Tibial nerve (tissue), 4 donors: ENCODE results near the gene GJA10. TPM values are rescaled to one million over a fixed set of nuclear protein-coding genes. Genes with fewer than 3 reads are reported as not detected.
"Not testable (repeated sequence)": the region's sequence is repeated elsewhere in the genome, so short reads cannot be mapped to it uniquely, and the experiment has no call there.

Experiments
- DNase-seq, 2 donors: peaks; one replicate each; pipeline ENCODE4 v3.0.0-alpha.2; 2019; ENCODE audit warnings: low spot score in 2 of 2
- H3K27ac ChIP-seq, 4 donors: fragments of 200-600 bp; sonication (generic) in 3 of 4; one replicate each; pipeline ENCODE4 v1.5.1; 2017 to 2019; ENCODE audit warnings: mild to moderate bottlenecking in 1 of 4
- H3K27me3 ChIP-seq, 2 donors: fragments of 200-600 bp; sonication (generic) in 1 of 2; one replicate each; pipeline versions ENCODE4 v1.5.1 to v1.6.0; 2017 to 2019
- H3K36me3 ChIP-seq, 3 donors: fragments of 200-600 bp; sonication (generic); one replicate each; pipeline ENCODE4 v1.5.1; 2018 to 2019
- H3K4me1 ChIP-seq, 4 donors: fragments of 200-600 bp; sonication (generic) in 3 of 4; one replicate each; pipeline ENCODE4 v1.5.1; 2017 to 2019
- H3K4me3 ChIP-seq, 4 donors: fragments of 200-600 bp; sonication (generic) in 3 of 4; one replicate each; pipeline ENCODE4 v1.5.1; 2017 to 2019; ENCODE audit warnings: mild to moderate bottlenecking in 1 of 4, moderate library complexity in 1 of 4
- H3K9me3 ChIP-seq, 4 donors: fragments of 200-600 bp; sonication (generic) in 3 of 4; one replicate each; pipeline ENCODE4 v1.5.1; 2017 to 2019
- CTCF ChIP-seq, 5 experiments: fragments of 200-600 bp in 3 of 5; fragments of 450-650 bp in 2 of 5; sonication (generic) in 3 of 5; IDR thresholded peaks; one replicate each; pipeline ENCODE4 v1.5.1; 2016 to 2019; ENCODE audit warnings: antibody characterized with exemption in 5 of 5, mild to moderate bottlenecking in 3 of 5, moderate library complexity in 2 of 5
- EP300 ChIP-seq, 2 donors: sonication (generic); formaldehyde crosslinking; IDR thresholded peaks; one replicate each; pipeline ENCODE4 v1.6.1; 2017; ENCODE audit warnings: antibody characterized with exemption in 2 of 2, mild to moderate bottlenecking in 1 of 2
- POLR2A ChIP-seq, 2 donors: fragments of 450-650 bp; IDR thresholded peaks; one replicate each; pipeline ENCODE4 v1.6.1; 2017; ENCODE audit warnings: antibody characterized with exemption in 2 of 2, mild to moderate bottlenecking in 2 of 2, moderate library complexity in 2 of 2
- WGBS, 2 donors: methylation state at CpG; one replicate each; pipeline ENCODE4 v1.1.5; 2018; 5-methylcytosine and 5-hydroxymethylcytosine counted together
- total RNA-seq, 4 donors: library from RNA; depleted of rRNA; stranded (reverse); fragments of >200 nt; gene quantifications; one replicate each; pipeline ENCODE4 v1.1.0, GENCODE V29; 2016

Gene GJA10
- total RNA-seq, 4 donors from 2014 or later, result not detected

DNA sequence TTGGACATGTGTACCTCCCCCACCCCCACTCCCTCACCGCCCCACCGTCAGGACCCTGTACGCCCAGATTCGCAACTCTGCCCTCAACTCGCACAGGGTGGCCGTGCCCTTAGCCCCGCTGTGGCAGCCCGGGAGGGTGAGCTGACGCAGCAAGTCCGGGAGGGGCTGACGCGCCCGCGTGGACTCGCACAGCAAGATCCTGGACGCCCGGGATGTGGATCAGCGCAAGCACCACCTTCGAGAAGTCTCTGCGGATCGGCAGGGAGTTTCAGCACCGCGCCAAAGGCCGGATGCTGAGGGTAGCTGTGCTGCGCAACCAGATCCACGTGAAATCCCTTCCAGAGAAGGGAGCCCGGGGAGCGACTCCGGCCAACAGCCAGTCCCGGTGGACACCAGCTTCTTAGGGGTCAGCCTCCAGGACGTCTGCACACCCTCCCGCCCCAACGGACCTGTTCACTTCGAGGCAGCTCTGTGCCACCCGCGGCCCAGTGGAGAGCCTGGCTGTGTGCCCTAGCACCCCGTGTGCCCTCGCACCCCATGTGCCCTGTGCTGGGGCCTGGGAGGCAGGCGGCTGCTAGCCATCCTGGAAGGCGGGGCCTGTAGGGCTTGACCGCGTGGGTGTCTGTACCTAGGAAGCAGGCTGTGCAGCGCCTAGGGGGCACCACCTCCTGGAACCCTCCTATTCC, 6.7 kb upstream of the GJA10 start:
- Histone ChIP-seq H3K9me3 (peaks cover 0 to 6% (median 0%) of the 10 kb centered on the region in 4 donors), H3K27me3 (peaks cover 0 to 36% of the 10 kb centered on the region in 2 donors), H3K27ac (no peak overlapping the region), H3K4me1 (no peaks in the 10 kb centered on the region), H3K36me3 (no peaks in the 10 kb centered on the region), H3K4me3 (no peak overlapping the region)
- TF ChIP-seq POLR2A (IDR thresholded peaks at IDR 0.05), result no peak
- TF ChIP-seq EP300 (IDR thresholded peaks at IDR 0.05), result no peak
- no peak for TF ChIP-seq CTCF (IDR thresholded peaks at IDR 0.05)
- DNase-seq, result no peak
- 32 to 40% methylated on average over 24 to 39 of the region's 43 CpGs for WGBS, 2 donors

DNA sequence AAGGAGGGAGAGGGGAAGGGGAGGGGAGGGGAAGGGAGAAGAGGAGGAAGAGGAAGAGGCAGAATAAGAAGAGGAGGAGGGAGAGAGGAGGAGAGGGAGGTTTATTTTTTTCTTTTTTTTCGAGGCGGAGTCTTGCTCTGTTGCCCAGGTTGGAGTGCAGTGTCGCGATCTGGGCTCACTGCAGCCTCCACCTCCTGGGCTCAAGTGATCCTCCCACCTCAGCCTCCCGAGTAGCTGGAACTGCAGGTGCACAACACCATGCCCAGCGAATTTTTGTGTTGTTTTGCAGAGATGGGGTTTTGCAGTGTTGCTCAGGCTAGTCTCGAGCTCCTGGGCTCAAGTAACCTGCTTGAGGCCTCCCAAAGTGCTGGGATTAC, 6.1 kb upstream of the GJA10 start:
- Histone ChIP-seq H3K4me3 (no peak overlapping the region), H3K4me1 (no peaks in the 10 kb centered on the region), H3K27me3 (peaks cover 0 to 41% of the 10 kb centered on the region in 2 donors), H3K9me3 (peaks cover 0 to 6% (median 0%) of the 10 kb centered on the region in 4 donors), H3K27ac (no peak overlapping the region), H3K36me3 (no peaks in the 10 kb centered on the region)
- whole genome bisulfite sequencing, 2 donors, result 87 to 92% methylated on average over 7 of the region's 7 CpGs
- DNase-seq, result no peak
- no peak for TF ChIP-seq CTCF (IDR thresholded peaks at IDR 0.05)

GRCh38 chr6:89888871-89889270, 5.4 kb upstream of the GJA10 start:
- Histone ChIP-seq H3K9me3 (peaks cover 0 to 6% (median 0%) of the 10 kb centered on the region in 4 donors), H3K27ac (no peak overlapping the region), H3K4me3 (no peak overlapping the region), H3K27me3 (peaks cover 0 to 47% of the 10 kb centered on the region in 2 donors), H3K4me1 (no peaks in the 10 kb centered on the region), H3K36me3 (no peaks in the 10 kb centered on the region)
- no peak for DNase-seq
- no peak for TF ChIP-seq POLR2A (IDR thresholded peaks at IDR 0.05)
- no peak for TF ChIP-seq EP300 (IDR thresholded peaks at IDR 0.05)
- no peak for TF ChIP-seq CTCF (IDR thresholded peaks at IDR 0.05)
- 69 to 80% methylated on average over 3 of the region's 3 CpGs for WGBS, 2 donors

- H3K9me3 ChIP-seq, H3K36me3 ChIP-seq, DNase-seq, H3K27ac ChIP-seq, H3K4me1 ChIP-seq, H3K4me3 ChIP-seq: not testable (repeated sequence)
- peaks cover 0 to 52% of the 10 kb centered on the region in 2 donors for H3K27me3 ChIP-seq
- 5 to 8% methylated on average over 11 of the region's 11 CpGs for WGBS, 2 donors
Observed at GRCh38 chr6:89890845-89891528, 3.3 kb upstream of the GJA10 start.

- DNase-seq, H3K4me3 ChIP-seq, H3K9me3 ChIP-seq, H3K4me1 ChIP-seq, H3K27ac ChIP-seq, H3K36me3 ChIP-seq: not testable (repeated sequence)
- H3K27me3 ChIP-seq, result peaks cover 0 to 49% of the 10 kb centered on the region in 2 donors
- WGBS, 2 donors, result 75 to 87% methylated on average over 8 of the region's 8 CpGs
Observed at GRCh38 chr6:89892577-89892976, 1.7 kb upstream of the GJA10 start.

DNA sequence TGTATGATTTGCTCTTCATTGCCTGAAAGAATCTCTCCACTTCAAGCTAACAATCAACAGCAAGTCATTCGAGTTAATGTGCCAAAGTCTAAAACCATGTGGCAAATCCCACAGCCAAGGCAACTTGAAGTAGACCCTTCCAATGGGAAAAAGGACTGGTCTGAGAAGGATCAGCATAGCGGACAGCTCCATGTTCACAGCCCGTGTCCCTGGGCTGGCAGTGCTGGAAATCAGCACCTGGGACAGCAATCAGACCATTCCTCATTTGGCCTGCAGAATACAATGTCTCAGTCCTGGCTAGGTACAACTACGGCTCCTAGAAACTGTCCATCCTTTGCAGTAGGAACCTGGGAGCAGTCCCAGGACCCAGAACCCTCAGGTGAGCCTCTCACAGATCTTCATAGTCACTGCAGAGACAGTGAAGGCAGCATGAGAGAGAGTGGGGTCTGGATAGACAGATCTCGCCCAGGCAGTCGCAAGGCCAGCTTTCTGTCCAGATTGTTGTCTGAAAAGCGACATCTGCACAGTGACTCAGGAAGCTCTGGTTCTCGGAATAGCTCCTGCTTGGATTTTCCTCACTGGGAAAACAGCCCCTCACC, 1.1 kb downstream of the GJA10 start:
- Histone ChIP-seq H3K36me3 (no peaks in the 10 kb centered on the region), H3K9me3 (no peaks in the 10 kb centered on the region), H3K4me3 (no peak overlapping the region), H3K27me3 (peaks cover 0 to 32% of the 10 kb centered on the region in 2 donors), H3K27ac (no peak overlapping the region), H3K4me1 (no peaks in the 10 kb centered on the region)
- TF ChIP-seq EP300 (IDR thresholded peaks at IDR 0.05) (no peak), CTCF (IDR thresholded peaks at IDR 0.05) (no peak), POLR2A (IDR thresholded peaks at IDR 0.05) (no peak)
- WGBS, 2 donors, result 47 to 49% methylated on average over 7 to 8 of the region's 8 CpGs
- no peak for DNase-seq

DNA sequence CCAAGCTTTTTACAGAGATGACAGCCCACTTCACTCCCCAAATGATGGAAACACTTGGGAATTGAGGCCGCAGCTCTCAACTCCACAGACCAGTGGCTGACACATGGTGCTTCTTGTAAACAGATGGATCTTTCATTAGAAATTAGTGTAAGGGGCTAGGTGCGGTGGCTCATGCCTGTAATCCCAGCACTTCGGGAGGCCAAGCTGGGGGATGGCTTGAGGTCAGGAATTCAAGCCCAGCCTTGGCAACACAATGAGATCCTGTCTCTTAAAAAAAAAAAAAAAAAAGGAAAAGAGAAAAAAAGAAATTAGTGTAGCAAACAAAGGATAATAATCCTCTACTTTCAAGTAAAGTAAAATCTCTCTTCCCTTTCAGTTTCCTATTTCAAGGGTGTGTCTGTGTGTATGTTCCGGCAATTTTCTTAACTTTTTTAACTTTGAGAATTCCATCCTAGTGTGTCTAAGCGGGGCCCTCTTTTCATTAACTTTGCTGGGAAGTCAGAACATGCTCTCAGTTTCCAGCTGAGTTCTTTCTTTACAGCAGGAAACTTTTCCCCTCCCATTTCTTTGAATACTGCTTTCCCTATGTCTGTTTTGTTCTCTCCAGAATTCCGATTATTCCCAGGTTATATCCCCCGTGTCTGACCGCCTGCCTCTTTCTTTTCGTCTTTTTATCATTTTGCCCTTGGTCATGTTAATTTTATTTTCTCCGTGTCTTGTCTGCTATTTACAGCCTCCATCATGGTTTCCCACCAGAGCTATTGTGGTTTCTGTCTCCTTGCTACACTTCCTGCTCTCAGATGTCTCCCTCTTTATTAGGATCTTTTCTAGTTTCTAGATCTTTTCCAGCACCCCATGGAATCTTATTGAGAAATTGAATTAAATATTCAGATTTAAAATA, 16.0 kb downstream of the GJA10 start:
- H3K27me3 ChIP-seq, H3K27ac ChIP-seq, H3K9me3 ChIP-seq, H3K4me3 ChIP-seq, H3K4me1 ChIP-seq, DNase-seq, H3K36me3 ChIP-seq: not testable (repeated sequence)
- 36 to 37% methylated on average over 10 of the region's 10 CpGs for WGBS, 2 donors
